ENCODE results near the gene DLX4.

- TF ChIP-seq, protein P1, sequence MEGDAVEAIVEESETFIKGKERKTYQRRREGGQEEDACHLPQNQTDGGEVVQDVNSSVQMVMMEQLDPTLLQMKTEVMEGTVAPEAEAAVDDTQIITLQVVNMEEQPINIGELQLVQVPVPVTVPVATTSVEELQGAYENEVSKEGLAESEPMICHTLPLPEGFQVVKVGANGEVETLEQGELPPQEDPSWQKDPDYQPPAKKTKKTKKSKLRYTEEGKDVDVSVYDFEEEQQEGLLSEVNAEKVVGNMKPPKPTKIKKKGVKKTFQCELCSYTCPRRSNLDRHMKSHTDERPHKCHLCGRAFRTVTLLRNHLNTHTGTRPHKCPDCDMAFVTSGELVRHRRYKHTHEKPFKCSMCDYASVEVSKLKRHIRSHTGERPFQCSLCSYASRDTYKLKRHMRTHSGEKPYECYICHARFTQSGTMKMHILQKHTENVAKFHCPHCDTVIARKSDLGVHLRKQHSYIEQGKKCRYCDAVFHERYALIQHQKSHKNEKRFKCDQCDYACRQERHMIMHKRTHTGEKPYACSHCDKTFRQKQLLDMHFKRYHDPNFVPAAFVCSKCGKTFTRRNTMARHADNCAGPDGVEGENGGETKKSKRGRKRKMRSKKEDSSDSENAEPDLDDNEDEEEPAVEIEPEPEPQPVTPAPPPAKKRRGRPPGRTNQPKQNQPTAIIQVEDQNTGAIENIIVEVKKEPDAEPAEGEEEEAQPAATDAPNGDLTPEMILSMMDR (IDR thresholded peaks at IDR 0.05): no peak
- no peak for TF ChIP-seq POLR2AphosphoS5 (IDR thresholded peaks at IDR 0.05)
Measured at GRCh38 chr17:49976828-49977202, 7.8 kb downstream of the DLX4 start.
